Rectal smooth muscle tissue (tissue), 1 donor: ENCODE results near the gene SCYL2.
"Not testable (repeated sequence)": the region's sequence is repeated elsewhere in the genome, so short reads cannot be mapped to it uniquely, and the experiment has no call there.

Experiments used
- H3K27ac ChIP-seq: one replicate; pipeline ENCODE4 v1.7.0; 2013; ENCODE audit warnings: low read depth, low read length, inconsistent platforms
- H3K27me3 ChIP-seq: one replicate; pipeline ENCODE4 v1.7.0; 2013; ENCODE audit warnings: low read length; ENCODE audit not compliant: control insufficient read depth, insufficient read depth
- H3K36me3 ChIP-seq: one replicate; pipeline ENCODE4 v1.7.0; 2013; ENCODE audit warnings: low read length; ENCODE audit not compliant: control insufficient read depth, insufficient read depth
- H3K4me1 ChIP-seq: one replicate; pipeline ENCODE4 v1.7.0; 2013; ENCODE audit warnings: low read length; ENCODE audit not compliant: control insufficient read depth, insufficient read depth
- H3K4me3 ChIP-seq: one replicate; pipeline ENCODE4 v1.7.0; 2013; ENCODE audit warnings: low read length
- H3K9ac ChIP-seq: one replicate; pipeline ENCODE4 v1.7.0; 2013; ENCODE audit warnings: low read length

Gene SCYL2

DNA sequence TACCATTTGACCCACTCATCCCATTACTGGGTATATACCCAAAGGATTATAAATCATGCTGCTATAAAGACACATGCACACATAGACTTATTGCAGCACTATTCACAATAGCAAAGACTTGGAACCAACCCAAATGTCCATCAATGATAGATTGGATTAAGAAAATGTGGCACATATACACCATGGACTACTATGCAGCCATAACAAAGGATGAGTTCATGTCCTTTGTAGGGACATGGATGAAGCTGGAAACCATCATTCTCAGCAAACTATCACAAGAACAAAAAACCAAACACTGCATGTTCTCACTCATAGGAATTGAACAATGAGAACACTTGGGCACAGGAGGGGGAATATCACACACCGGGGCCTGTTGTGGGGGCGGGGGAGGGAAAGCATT lies 75.9 kb downstream of the SCYL2 start:
- not testable (repeated sequence) for H3K36me3 ChIP-seq, H3K4me1 ChIP-seq, H3K27me3 ChIP-seq, H3K9ac ChIP-seq, H3K27ac ChIP-seq, H3K4me3 ChIP-seq

GRCh38 chr12:100344351-100344750 lies 77.4 kb downstream of the SCYL2 start:
- H3K36me3 ChIP-seq, H3K4me1 ChIP-seq, H3K27ac ChIP-seq: not testable (repeated sequence)

GRCh38 chr12:100345020-100345767 lies 78.2 kb downstream of the SCYL2 start:
- H3K9ac ChIP-seq: no peak overlapping the region
- H3K27me3 ChIP-seq: no peaks in the 10 kb centered on the region
- H3K4me3 ChIP-seq: no peak overlapping the region
- no peaks in the 10 kb centered on the region for H3K36me3 ChIP-seq
- H3K4me1 ChIP-seq: no peaks in the 10 kb centered on the region
- H3K27ac ChIP-seq: no peak overlapping the region

More at GRCh38 chr12:100344351-100344750, 77.4 kb downstream of the SCYL2 start:
- H3K4me3 ChIP-seq, H3K27me3 ChIP-seq, H3K9ac ChIP-seq: not testable (repeated sequence)

GRCh38 chr12:100346660-100347059 lies 79.7 kb downstream of the SCYL2 start:
- Histone ChIP-seq H3K36me3 (no peaks in the 10 kb centered on the region), H3K4me1 (no peaks in the 10 kb centered on the region), H3K27ac (no peak overlapping the region), H3K9ac (no peak overlapping the region), H3K4me3 (no peak overlapping the region), H3K27me3 (no peaks in the 10 kb centered on the region)

- no peak overlapping the region for H3K9ac ChIP-seq
- H3K4me1 ChIP-seq: no peaks in the 10 kb centered on the region
- H3K36me3 ChIP-seq: no peaks in the 10 kb centered on the region
Observed at GRCh38 chr12:100348657-100349454, 81.9 kb downstream of the SCYL2 start.

GRCh38 chr12:100356644-100357223 lies 89.8 kb downstream of the SCYL2 start, which contains the start of gene SLC17A8:
SLC17A8 (plus strand) TSS chr12:100357074; CDS start chr12:100357392, 318 bp downstream.
- H3K27ac ChIP-seq: no peak within 1 kb of the TSS
- H3K4me1 ChIP-seq: no peaks in the 10 kb centered on the region
- no peaks in the 10 kb centered on the region for H3K27me3 ChIP-seq
- no peak within 1 kb of the TSS for H3K4me3 ChIP-seq
- H3K9ac ChIP-seq: no peak within 1 kb of the TSS
- H3K36me3 ChIP-seq: no peaks in the 10 kb centered on the region

More at GRCh38 chr12:100348657-100349454, 81.9 kb downstream of the SCYL2 start:
- Histone ChIP-seq H3K27ac (no peak overlapping the region), H3K27me3 (no peaks in the 10 kb centered on the region), H3K4me3 (no peak overlapping the region)

GRCh38 chr12:100359248-100359647 lies 92.3 kb downstream of the SCYL2 start:
- no peak overlapping the region for H3K27ac ChIP-seq
- no peaks in the 10 kb centered on the region for H3K27me3 ChIP-seq
- H3K4me1 ChIP-seq: no peaks in the 10 kb centered on the region

DNA sequence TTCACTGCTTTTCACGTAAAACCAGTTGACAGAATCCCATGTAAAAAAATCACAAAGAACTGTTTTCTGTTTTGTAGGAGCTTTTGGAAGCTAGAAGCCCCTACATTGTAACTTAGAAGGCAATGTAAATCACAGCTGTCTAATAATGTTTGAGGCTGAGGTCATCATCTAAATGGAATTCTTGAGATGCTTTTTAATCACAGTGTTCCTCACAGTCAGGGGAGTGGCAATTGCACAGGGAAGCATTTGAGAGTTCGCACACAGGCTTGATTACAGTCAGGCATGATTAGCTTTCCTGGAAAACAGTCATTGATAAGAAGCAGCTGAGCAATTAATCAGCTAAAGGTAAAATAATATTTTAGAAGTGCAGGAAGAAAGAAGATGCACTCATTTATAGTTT lies 92.8 kb downstream of the SCYL2 start:
- H3K4me3 ChIP-seq: no peak overlapping the region
- no peaks in the 10 kb centered on the region for H3K4me1 ChIP-seq
- H3K9ac ChIP-seq: no peak overlapping the region
- H3K27ac ChIP-seq: no peak overlapping the region
- H3K27me3 ChIP-seq: no peaks in the 10 kb centered on the region
- no peaks in the 10 kb centered on the region for H3K36me3 ChIP-seq

More at GRCh38 chr12:100359248-100359647, 92.3 kb downstream of the SCYL2 start:
- Histone ChIP-seq H3K4me3 (no peak overlapping the region), H3K36me3 (no peaks in the 10 kb centered on the region), H3K9ac (no peak overlapping the region)

DNA sequence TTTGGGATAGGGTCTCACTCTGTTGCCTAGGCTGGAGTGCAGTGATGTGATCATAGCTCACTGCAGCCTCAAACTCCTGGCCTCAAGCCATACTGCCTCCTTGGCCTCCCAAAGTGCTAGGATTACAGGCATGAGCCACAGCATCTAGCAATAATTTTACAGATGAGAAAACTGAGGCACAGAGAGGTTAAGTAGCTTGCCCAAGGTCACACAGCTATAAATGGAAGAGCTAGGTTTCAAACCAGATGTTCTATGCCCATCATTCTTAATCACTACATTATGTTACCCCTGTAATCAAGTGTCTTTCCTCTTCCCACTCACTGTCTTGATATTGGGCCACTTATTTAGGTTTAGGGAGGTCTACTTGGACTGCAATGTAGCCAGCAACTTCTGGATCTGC lies 93.5 kb downstream of the SCYL2 start:
- Histone ChIP-seq H3K36me3 (no peaks in the 10 kb centered on the region), H3K27me3 (no peaks in the 10 kb centered on the region), H3K9ac (no peak overlapping the region), H3K4me1 (no peaks in the 10 kb centered on the region), H3K27ac (no peak overlapping the region), H3K4me3 (no peak overlapping the region)

DNA sequence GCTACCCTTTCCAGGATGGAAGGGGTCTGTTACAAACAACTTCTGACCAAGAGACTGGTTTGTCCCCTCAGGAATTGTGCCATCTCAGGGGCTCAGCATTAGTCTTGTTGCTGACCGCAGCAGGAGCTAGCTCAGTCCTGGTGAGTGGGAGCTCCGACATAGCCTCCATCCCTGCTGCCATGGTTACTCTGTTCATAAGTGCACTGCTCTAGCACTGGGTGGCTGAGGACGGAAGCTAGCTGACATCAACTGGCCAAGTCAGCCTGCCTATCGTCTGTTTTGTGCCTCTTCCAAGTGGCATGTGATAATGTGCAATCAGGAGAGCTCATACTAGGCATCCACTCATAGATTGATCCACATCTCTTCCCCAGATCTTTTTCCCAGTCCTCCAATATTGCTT lies 97.3 kb downstream of the SCYL2 start:
- Histone ChIP-seq H3K27me3 (no peaks in the 10 kb centered on the region), H3K9ac (no peak overlapping the region)

DNA sequence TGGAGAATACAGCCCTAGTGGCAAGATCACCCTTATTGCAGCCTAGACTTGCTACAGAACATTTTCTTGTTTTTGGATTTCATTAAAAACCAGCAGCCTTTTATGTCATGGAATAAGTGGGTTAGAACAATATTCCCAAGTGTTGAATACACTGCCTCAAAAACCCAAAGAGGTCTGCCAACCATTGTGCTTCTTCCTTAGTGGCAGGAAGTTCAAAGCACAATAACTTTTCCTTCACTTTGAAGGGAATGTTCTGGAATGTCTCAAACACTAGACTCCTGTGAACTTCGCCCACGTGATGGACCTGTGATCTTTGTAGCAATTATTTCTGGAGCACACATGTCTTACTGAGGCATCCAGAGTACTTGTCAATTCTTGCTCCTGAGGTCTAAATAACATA lies 98.4 kb downstream of the SCYL2 start:
- H3K9ac ChIP-seq: no peak overlapping the region
- H3K27ac ChIP-seq: no peak overlapping the region
- no peaks in the 10 kb centered on the region for H3K27me3 ChIP-seq
- H3K4me3 ChIP-seq: no peak overlapping the region
- no peaks in the 10 kb centered on the region for H3K36me3 ChIP-seq
- no peaks in the 10 kb centered on the region for H3K4me1 ChIP-seq

More for the DNA sequence above, 97.3 kb downstream of the SCYL2 start:
- Histone ChIP-seq H3K27ac (no peak overlapping the region), H3K36me3 (no peaks in the 10 kb centered on the region), H3K4me1 (no peaks in the 10 kb centered on the region), H3K4me3 (no peak overlapping the region)

DNA sequence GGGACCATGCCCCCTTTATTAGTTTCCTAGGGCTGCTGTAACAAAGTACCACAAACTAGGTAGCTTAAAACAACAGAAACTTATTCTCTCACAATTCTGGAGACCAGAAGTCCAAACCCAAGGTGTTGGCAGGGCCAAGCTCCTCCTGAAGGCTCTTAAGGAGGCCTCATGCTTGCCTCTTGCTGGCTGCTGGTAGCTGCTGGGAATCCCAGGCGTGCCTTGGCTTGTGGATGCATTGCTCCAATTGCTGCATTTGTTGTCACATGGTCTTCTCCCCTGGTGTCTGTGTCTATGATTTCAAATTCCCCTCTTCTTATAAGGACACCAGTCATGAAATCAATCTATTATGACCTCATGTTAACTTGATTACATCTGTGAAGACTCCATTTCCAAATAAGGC lies 101.1 kb downstream of the SCYL2 start:
- H3K36me3 ChIP-seq: no peaks in the 10 kb centered on the region
- H3K27ac ChIP-seq: no peak overlapping the region
- no peak overlapping the region for H3K4me3 ChIP-seq
- H3K4me1 ChIP-seq: no peaks in the 10 kb centered on the region
- no peak overlapping the region for H3K9ac ChIP-seq
- no peaks in the 10 kb centered on the region for H3K27me3 ChIP-seq
